Right lobe of liver (tissue), 6 donors: ENCODE measurements around the gene C2orf72. TPM values are rescaled to one million over a fixed set of nuclear protein-coding genes. Genes with fewer than 3 reads are reported as not detected.

Experiments used
- ATAC-seq, 4 donors: fragments of 200-7000 bp; cut with Tn5 transposase; one replicate each; pipeline ENCODE4 v1.9.1; 2020; ENCODE audit warnings: mild to moderate bottlenecking in 4 of 4, moderate library complexity in 4 of 4
- DNase-seq, 3 donors: peaks; one replicate each; pipeline ENCODE4 v3.0.0-alpha.2; 2020
- H3K27ac ChIP-seq, 3 donors: fragments of 200-600 bp; one replicate each; pipeline ENCODE4 v1.8.0; 2022
- H3K27me3 ChIP-seq, 2 donors: fragments of 200-600 bp; one replicate each; pipeline ENCODE4 v1.8.0; 2022
- H3K36me3 ChIP-seq, 4 donors: fragments of 200-600 bp; sonication (generic) in 1 of 4; one replicate each; pipeline versions ENCODE4 v1.5.1 to v1.8.0; 2017 to 2022; ENCODE audit warnings: control low read depth in 1 of 4
- H3K4me1 ChIP-seq, 4 donors: fragments of 200-600 bp; sonication (generic) in 1 of 4; one replicate each; pipeline versions ENCODE4 v1.5.1 to v1.8.0; 2017 to 2022; ENCODE audit warnings: control low read depth in 1 of 4
- H3K4me3 ChIP-seq, 3 donors: fragments of 200-600 bp; one replicate each; pipeline ENCODE4 v1.8.0; 2022
- H3K9me3 ChIP-seq, 4 donors: fragments of 200-600 bp; sonication (generic) in 1 of 4; one replicate each; pipeline versions ENCODE4 v1.5.1 to v1.8.0; 2017 to 2022; ENCODE audit warnings: control low read depth in 1 of 4
- POLR2A ChIP-seq: fragments of 450-650 bp; IDR thresholded peaks from one replicate; pipeline ENCODE4 v1.6.1; 2017; ENCODE audit warnings: antibody characterized with exemption, mild to moderate bottlenecking
- WGBS: methylation state at CpG from one replicate; pipeline ENCODE4 v1.1.6; 2018; ENCODE audit warnings: low coverage, low lambda C conversion rate; ENCODE audit not compliant: insufficient coverage; ENCODE audit errors: missing lambda C conversion rate; 5-methylcytosine and 5-hydroxymethylcytosine counted together
- intact Hi-C, 2 donors: fragments of 100-400 bp; cut with DNase I; formaldehyde crosslinking; loops; one replicate each; pipeline versions ENCODE4 v1.11.2 to v1.14.1; 2022
- total RNA-seq, 6 experiments: library from RNA; depleted of rRNA in 2 of 6; stranded (reverse); fragments of >200 nt in 2 of 6; fragmentation: NEBNext Ultra II Directional in 3 of 6; extraction: Animal tissue kit (Norgen Biotek cat#: 25700) in 3 of 6; gene quantifications; one replicate each; pipeline versions ENCODE4 v1.1.0 to v1.2.4, GENCODE V29; 2016 to 2023
- TF ChIP-seq, protein P1 (sequence below), 4 donors: fragments of 200-600 bp in 3 of 4; fragments of 450-650 bp in 1 of 4; IDR thresholded peaks; one replicate each; pipeline versions ENCODE4 v1.5.1 to v1.8.0; 2016 to 2022; ENCODE audit warnings: antibody characterized with exemption in 4 of 4, mild to moderate bottlenecking in 2 of 4
- donor health status: DM: no; HTN: yes; CAD: no.
- donor health status: DM: no; HTN: no; CAD: no.
- donor health status: DM: no; HTN: no; CAD: no.
- donor health status: DM: no; HTN: yes; CAD: no.
- donor health status: DM: no; HTN: yes; CAD: no.

C2orf72 gene
- total RNA-seq, 6 experiments from 2014 or later, result 76.0 to 167 (median 85.9) TPM

DNA sequence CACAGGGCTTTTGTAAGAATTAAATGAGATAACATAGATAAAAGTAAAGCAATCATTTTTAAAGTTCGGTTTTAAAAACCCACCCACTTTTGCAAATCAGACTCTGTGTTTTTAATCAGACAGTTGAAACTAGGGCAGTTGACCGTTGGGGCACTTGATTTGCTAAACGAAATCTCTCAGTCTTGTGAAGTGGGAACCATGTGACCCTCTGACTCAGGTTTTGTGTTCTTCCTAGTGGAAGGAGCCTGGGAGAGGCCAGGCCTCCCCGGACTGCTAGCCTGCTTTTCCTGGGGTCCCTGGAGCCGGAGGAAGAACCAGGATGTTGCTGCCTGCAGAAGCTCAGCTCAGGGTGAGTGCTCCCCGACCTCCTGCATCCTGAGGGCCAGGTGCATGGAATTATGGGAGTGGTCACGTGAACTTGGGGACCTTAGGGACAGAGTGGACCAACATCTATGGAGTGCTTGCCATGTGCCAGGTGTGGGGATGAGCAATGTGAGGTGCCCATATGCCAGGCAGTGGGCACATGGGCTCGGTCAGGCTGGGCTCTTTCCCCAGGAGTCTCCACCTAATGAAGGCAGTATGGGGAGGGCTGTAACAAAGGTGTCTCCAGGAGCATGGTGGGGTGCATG is 3.9 kb downstream of the C2orf72 start:
- peak overlapping the region in 2 of 3 donors; percentile 29 to 89 for H3K27ac ChIP-seq
- no peak for ATAC-seq
- no peak for DNase-seq
- peaks cover 0 to 62% (median 14%) of the 10 kb centered on the region in 4 donors for H3K4me1 ChIP-seq
- peaks cover 0 to 38% (median 9%) of the 10 kb centered on the region in 4 donors for H3K36me3 ChIP-seq
- no peaks in the 10 kb centered on the region for H3K9me3 ChIP-seq
- no peaks in the 10 kb centered on the region for H3K27me3 ChIP-seq
- 40% methylated on average over 6 of the region's 8 CpGs for WGBS
- no peak for TF ChIP-seq POLR2A
- TF ChIP-seq, protein P1, sequence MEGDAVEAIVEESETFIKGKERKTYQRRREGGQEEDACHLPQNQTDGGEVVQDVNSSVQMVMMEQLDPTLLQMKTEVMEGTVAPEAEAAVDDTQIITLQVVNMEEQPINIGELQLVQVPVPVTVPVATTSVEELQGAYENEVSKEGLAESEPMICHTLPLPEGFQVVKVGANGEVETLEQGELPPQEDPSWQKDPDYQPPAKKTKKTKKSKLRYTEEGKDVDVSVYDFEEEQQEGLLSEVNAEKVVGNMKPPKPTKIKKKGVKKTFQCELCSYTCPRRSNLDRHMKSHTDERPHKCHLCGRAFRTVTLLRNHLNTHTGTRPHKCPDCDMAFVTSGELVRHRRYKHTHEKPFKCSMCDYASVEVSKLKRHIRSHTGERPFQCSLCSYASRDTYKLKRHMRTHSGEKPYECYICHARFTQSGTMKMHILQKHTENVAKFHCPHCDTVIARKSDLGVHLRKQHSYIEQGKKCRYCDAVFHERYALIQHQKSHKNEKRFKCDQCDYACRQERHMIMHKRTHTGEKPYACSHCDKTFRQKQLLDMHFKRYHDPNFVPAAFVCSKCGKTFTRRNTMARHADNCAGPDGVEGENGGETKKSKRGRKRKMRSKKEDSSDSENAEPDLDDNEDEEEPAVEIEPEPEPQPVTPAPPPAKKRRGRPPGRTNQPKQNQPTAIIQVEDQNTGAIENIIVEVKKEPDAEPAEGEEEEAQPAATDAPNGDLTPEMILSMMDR (IDR thresholded peaks at IDR 0.05), result no peak
- intact Hi-C loops, result no loop called here
- no peak overlapping the region for H3K4me3 ChIP-seq

DNA sequence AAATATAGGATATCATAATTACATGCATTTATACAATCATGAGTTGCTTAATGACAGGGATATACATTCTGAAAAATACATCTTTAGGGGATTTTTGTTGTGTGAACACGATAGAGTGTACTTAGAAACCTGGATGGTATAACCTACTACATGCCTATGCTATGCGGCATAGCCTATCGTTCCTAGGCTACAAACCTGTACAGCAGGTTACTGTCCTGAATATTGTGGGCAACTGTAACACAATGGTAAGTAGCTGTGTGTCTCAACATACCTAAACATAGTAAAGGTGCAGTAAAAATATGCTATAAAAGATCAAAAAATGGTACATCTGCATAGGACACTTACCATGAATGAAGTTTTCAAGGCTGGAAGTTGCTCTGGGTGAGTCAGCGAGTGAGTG is 6.5 kb downstream of the C2orf72 start:
- peaks cover 0 to 78% (median 26%) of the 10 kb centered on the region in 4 donors for H3K4me1 ChIP-seq
- no peak for ATAC-seq
- WGBS, result 91% methylated on average over 4 of the region's 4 CpGs

GRCh38 chr2:231046916-231047273 is 9.6 kb downstream of the C2orf72 start:
- no peak for TF ChIP-seq POLR2A
- TF ChIP-seq, protein P1 (IDR thresholded peaks at IDR 0.05), result no peak
- no peaks in the 10 kb centered on the region for H3K9me3 ChIP-seq
- H3K36me3 ChIP-seq, result peaks cover 0 to 39% (median 8%) of the 10 kb centered on the region in 4 donors
- peak overlapping the region in 1 of 3 donors; percentile 36 for H3K27ac ChIP-seq
- DNase-seq (no peak), ATAC-seq (no peak)
- H3K4me3 ChIP-seq, result no peak overlapping the region
- intact Hi-C loops, result no loop called here
- no peaks in the 10 kb centered on the region for H3K27me3 ChIP-seq
- WGBS, result 67% methylated on average over 3 of the region's 5 CpGs
- peaks cover 0 to 85% (median 34%) of the 10 kb centered on the region in 4 donors for H3K4me1 ChIP-seq

More for the DNA sequence above, 6.5 kb downstream of the C2orf72 start:
- intact Hi-C loops, result no loop called here
- H3K27me3 ChIP-seq, result no peaks in the 10 kb centered on the region
- peaks cover 0 to 49% (median 12%) of the 10 kb centered on the region in 4 donors for H3K36me3 ChIP-seq
- H3K9me3 ChIP-seq, result no peaks in the 10 kb centered on the region
- DNase-seq, result no peak
- no peak for TF ChIP-seq POLR2A
- TF ChIP-seq, protein P1 (IDR thresholded peaks at IDR 0.05), result no peak
- H3K27ac ChIP-seq, result no peak overlapping the region
- H3K4me3 ChIP-seq, result no peak overlapping the region

DNA sequence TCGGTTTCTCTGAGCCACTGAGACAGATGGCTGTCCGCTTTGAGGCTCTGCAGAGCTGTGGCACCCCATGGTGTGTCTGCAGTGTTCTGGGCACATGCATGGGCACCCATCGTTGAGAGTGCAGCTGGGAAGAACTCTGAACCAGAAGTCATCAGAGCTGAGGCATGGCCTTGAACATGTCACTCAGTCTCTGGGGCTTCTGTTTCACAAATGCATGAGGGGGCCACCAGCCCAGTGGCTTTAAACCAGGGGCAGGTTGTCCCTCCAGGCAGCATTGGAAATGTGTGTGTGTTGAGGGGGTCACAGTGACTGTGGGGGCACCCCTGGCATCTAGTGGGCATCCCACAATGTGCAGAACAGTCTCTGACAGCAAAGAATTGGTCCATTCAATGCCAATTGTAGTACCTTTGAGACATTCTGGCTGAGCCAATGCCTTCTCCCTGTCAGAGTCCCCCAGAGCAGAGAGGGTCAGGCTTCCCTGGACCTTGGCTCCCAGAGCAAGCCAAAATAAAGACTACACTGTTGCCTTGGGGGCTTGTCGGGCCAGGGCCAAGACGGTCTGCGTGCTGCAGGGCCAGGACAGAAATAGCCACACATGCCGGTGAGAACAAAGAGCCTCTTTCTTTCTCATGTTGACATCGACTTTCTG is 10.1 kb downstream of the C2orf72 start:
- H3K27ac ChIP-seq, result peak overlapping the region in 2 of 3 donors; percentile 18 to 36
- DNase-seq (peak in 1 of 3 donors; percentile 55), ATAC-seq (peak in 1 of 4 donors; percentile 7)
- peaks cover 0 to 34% (median 8%) of the 10 kb centered on the region in 4 donors for H3K36me3 ChIP-seq
- H3K27me3 ChIP-seq, result no peaks in the 10 kb centered on the region
- 19% methylated on average over 4 of the region's 8 CpGs for WGBS
- intact Hi-C loops, result no loop called here
- peaks cover 0 to 86% (median 36%) of the 10 kb centered on the region in 4 donors for H3K4me1 ChIP-seq
- TF ChIP-seq, protein P1 (IDR thresholded peaks at IDR 0.05), result no peak
- no peak for TF ChIP-seq POLR2A
- no peaks in the 10 kb centered on the region for H3K9me3 ChIP-seq
- H3K4me3 ChIP-seq, result no peak overlapping the region
